HG03025 (cell line): ENCODE measurements around the gene UNC5C.
"Not testable (repeated sequence)": the region's sequence is repeated elsewhere in the genome, so short reads cannot be mapped to it uniquely, and the experiment has no call there.

Experiments used
- ATAC-seq: cut with Tn5 transposase; IDR thresholded peaks from one replicate; pipeline ENCODE4 v1.9.1; 2021; ENCODE audit warnings: mild to moderate bottlenecking, moderate library complexity; ENCODE audit not compliant: unreplicated experiment, low FRiP score

UNC5C gene

GRCh38 chr4:95191537-95191936 is 357.2 kb downstream of the UNC5C start:
- no peak for ATAC-seq

DNA sequence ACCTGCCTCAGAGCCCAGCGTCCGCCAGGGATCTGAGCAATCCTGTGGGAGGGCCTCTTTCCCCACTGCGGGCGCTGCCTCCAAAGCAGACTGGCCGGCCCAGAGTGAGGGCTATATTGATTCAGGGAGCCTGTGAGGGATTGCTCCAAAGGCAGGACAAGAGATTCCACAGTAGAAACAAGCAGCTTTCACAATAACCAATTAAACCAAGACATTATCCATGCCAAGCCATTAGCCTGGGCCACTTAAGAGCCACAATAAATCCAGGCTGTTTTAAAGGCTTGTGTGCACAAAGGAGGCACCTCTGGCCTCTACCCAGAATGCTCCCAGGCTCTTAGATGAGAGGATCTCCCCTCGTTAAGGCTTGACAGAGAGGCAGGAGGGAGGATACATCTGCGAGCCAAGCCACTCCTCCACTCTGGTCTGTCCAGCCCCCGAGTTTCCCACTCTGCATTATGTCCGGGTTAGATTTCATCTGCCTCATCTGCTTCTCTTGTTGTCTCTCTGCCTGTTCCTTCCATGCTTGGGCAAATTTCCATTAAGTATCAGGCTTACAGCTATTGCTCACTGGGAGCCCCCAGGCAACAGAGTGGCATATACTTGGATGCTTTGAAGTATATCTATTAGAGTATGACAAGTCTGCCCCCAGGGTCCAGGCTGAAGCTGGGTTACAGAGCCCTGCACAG is 357.9 kb downstream of the UNC5C start:
- ATAC-seq, result no peak

- no peak for ATAC-seq
Measured at GRCh38 chr4:95188701-95189370, 359.9 kb downstream of the UNC5C start.

DNA sequence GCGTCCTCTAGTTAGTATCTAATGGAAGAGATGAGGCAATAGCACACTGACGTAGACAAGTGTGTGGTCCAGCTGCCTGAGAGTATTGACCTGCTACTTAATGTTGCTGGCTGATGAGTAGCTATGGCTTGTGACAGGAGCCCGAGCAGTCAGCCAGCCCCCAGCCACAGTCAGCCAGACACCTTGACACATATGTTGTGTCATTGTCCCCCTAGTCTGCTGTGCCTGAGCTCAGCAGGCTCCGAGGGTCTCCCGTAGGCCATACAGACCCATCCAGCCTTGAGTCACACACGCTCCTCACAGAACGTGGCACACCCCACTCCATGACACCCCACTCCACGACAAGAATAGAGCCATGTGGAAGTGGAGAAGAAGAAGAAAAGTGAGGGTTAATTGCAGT is 362.1 kb downstream of the UNC5C start:
- no peak for ATAC-seq

DNA sequence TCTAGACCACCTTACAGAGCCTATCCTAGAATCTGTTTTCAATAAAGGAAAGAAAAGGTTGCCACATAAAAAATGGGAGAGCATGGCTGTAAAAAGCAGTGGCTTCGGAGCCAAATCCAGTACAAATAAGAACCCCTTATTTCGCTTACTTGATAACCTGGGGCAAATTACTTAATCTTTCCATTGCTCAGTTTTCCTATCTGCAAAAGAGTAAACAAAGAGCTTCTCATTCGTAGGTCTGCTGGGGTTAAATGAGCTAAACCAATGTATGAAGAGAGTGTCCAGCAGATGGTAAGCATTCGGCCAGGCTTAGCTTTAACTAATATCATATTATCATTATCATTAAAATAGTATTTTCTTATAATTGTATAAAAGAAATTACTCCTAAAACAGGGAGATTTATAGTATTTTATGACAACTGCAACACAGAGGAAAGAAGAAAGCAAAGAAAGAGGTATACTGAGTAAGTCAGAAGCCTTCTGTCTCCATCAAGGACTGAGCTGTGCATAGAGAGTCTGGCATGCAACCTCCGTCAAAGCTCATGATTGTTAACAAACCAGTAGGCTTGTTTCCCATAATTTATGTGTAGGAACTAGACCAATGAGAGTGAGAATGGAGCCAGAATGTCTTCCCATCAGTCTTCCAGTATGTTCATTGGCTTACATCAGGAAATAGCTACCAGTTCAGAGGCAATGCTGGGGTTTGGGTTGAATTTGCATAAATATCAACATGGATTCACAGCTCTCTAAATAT is 364.9 kb downstream of the UNC5C start:
- ATAC-seq, result no peak

- ATAC-seq, result no peak
Measured at GRCh38 chr4:95181996-95182306, 366.8 kb downstream of the UNC5C start.

DNA sequence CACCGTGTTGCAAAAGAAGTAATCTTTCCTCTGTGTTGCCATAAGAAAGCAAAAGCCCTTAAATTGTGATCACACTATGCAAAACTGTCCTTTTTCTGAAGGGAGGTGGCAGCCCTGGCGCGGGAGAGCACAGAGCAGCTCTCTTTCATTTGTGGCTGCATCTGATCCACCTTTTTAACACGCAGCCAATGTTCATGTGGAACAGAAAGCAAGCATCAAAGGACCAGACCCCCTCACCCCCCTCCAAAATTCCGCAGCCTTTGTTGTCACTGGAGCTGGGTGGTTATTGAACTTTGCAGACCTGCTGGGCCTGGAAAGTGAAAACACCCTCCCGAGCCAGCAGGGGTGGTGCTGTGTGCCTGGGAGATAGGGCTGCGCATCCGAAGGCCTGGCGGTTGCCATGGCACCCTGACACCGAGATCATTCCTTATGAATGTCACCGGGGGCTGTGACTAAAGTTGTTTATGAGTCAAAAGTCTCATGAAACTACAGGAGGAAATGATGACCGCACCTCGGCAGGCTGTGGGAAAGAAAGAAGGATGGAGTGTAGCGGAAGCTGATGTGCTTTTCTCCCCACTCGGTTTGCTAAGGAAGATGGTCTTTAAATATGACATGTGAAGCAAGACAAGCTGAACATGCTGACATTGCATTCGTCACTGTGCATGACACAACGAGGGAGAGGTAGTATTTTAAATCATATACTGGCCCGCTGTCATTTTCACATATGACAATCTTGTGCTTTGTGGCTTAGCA is 367.4 kb downstream of the UNC5C start:
- no peak for ATAC-seq

DNA sequence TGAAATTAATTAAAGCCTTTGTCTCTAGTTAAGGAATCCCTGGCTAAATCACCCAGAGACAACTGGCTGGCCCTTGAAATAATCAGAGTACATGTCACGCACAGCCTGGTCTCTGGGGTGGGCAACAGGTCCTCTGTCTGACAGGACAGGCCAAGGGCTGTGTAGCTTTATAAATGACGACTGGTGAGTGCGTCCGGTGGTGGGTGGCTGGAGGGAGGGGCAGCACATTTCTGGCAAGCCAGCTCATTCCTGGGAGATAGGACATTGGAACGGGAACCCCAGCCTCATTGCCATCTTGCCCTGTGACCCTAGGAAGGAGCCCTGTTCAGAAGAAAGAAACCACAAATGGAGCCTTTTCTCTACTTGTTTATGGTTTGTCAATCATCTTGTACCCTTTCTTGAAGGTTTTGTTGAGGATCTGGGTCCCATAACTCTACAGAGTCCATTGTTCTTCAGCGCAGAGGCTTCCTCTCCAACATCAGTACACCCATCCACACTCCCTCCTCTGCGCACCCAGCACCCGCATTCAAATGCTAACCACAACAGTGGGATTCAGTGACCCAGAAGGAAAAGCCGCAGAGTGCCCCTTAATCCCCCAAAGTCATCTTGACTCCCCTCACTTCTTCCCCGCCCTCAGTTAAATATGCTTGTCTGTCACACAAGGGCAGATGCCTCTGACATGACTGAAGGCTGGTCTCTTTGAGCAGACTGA is 368.1 kb downstream of the UNC5C start:
- no peak for ATAC-seq

GRCh38 chr4:95178938-95179337 is 369.8 kb downstream of the UNC5C start:
- ATAC-seq, result no peak

DNA sequence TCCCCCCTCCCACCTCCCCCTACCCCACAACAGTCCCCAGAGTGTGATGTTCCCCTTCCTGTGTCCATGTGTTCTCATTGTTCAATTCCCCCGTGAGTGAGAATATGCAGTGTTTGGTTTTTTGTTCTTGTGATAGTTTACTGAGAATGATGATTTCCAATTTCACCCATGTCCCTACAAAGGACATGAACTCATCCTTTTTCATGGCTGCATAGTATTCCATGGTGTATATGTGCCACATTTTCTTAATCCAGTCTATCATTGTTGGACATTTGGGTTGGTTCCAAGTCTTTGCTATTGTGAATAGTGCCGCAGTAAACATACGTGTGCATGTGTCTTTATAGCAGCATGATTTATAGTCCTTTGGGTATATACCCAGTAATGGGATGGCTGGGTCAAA is 377.4 kb downstream of the UNC5C start:
- ATAC-seq, result not testable (repeated sequence)

DNA sequence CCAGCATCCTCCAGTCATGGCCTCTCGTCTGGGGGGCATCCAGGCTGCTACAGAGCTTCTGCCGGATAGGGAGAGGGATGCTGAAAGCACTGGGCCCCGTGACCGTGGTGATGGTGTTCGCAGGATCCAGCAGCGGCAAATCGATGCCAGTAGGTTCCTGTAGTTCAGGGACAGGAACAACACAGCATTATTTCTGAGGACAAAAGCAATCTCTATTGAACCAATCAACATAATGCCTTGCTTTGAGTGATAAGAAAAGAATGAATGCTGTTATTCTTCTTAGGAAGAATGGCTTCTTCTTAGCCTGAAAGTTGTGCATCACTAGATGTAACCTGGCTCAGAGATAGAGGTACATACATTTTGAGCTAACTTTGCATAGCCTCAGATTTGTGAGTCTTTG is 378.6 kb downstream of the UNC5C start:
- ATAC-seq, result no peak

DNA sequence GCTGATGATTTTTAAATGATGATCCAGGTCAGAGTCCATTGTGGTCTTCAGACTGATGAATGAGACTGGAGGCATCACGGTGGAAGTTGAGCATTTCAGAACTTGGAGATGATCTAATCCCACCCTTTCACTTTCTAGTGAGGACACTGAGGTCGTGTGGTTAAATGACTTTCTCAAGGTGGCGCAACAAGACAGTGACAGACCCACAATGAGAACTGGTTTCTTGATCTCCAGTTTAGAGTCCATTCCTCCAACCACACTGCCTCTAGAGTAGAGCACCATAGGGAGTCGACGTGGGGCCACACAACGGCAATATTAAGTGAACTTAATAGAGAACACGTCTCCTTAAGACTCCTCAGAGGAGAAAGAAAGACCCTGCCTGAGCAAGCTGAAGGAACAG is 381.0 kb downstream of the UNC5C start:
- no peak for ATAC-seq

DNA sequence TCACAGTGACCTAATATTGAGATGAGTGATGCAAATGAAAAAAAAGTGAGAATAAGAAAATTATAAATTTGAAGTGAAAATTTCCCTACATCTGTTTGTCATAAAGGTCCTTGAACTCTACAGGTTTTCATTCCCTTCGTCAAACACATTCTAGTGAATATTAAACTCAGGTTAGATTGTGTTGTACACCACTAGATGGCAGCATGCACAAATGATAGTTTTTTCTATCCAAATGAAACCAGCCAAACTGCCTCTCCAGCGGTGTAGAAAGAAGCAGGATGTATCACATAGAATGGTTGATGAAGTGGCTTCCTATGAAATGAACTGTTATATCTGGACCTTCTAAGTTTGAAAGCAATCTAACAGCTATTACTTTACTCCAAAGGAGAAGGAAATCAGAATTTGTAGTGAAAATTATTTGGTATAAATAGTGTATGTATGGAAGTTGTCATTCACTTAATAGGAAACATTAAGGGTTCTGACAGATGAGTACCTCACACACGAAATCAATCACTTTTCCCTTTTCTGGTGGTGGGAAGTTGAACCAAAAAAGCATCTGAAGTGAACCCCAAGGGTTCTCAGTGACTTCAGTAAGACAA is 382.7 kb downstream of the UNC5C start:
- peak; percentile 71 for ATAC-seq

DNA sequence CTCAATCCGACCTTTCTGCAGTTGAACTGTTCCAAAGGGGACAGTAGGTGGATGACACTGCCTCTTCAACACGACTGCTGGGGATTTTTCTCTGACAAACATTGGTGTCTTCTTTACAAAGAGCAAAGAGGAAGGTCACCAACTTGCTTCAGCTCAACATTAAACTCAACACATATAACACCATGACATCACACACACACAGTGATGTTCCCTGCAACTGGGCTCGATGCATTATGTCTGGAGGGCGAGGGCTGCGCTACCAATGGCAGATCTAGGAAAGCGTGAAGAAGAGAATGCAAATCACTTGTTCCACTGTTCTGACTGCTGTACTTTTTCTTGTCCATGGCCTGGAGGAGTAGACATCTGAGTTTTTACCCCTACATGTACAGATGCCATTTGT is 385.9 kb downstream of the UNC5C start:
- ATAC-seq, result no peak

DNA sequence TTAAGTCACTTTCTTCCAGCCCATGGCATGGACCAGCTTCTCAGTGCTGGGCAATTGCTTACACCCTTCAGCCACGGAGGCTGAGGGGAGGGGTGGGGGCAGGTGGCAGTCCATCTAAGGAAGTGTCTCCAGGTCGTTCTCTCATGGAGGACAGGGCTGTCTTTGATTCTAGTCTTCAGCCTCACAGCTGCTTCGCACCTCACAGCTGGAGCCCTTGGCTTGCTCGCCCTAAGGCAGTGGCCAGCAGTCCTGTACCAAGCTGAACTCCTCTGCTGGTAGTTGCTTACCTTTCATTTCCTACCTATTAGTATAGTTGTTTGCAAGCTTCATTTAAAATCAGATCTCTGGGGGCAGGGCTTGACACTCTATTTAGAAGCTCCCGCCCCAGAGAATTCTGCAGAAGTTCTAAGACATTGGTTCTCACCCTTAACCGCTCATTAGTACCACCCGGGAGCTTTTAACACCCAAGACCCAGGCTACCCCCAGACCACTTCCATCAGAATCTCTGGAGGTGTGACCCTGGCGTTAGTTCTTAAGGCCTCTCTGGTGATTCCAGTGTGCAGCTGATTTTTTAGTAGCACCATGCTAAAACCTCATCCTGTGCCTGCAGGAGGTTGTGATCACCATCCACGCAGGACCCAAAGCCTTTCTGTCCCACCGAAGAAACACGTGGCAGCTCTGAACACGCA is 386.8 kb downstream of the UNC5C start:
- no peak for ATAC-seq

GRCh38 chr4:95159384-95159783 is 389.4 kb downstream of the UNC5C start:
- no peak for ATAC-seq

- no peak for ATAC-seq
Measured at GRCh38 chr4:95158626-95159025, 390.1 kb downstream of the UNC5C start.

DNA sequence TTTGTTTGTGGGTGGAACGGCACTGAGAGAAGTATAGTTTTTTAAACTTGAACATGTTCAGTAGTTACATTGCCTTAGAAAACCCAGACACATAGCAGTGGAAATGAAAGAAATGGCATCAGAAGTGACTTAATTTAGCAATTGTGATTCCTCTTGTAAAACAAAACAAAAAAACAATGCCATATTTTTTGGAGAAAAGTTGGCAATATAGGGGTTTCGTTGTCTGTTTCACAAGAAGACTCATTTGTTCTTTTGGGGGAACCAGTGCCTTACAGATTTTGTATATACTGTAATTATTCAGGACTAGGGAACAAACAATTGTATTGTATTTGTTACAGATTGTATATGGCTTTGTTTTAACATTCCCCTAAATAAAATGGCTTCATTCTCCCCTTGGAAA is 390.7 kb downstream of the UNC5C start:
- ATAC-seq, result no peak

DNA sequence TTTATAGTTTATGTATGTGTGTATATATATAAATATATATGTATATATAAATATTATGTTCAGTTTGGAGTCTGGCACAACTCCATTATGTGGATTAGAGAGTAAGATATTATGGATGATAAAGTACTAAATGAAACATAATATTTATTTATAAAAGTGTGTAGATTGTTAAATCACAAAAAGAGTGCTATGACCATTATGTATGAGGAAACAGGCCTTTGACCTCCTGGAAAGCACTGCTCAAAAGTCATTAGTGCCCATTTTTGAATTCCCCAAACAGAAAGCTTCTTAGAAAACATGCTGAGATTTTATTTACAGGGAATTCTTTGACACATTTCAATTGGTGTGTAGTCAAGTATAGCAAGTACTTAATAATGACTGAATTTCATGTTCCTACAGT is 391.2 kb downstream of the UNC5C start:
- no peak for ATAC-seq

DNA sequence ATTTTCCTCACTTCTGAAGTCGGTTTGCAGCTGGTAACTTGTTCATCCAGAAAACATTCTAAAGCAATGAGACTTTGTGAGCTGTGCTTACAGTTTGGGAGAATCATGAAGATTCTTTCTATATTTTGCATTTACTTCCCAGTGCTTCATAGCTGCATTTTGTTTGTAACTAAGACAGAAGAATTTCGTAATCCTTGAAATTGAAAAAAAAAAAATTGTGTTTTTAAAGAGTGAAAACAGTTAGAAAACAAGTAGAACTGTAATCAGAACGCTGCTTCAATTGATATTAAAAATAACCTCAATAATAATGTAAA is 392.4 kb downstream of the UNC5C start:
- ATAC-seq, result no peak
